Measurements from ENCODE around the gene PKD1. TPM values are rescaled to one million over a fixed set of nuclear protein-coding genes. Genes with fewer than 3 reads are reported as not detected.
A peak's percentile ranks its signal among the peaks of the same experiment; 100 is the strongest.

The PKD1 gene
- total and polyA plus RNA-seq, 2 of the 13 experiments (the other 11 are each of a cell fraction or from before 2014, with no cell fraction given) = 22.1 to 23.0 TPM

DNA sequence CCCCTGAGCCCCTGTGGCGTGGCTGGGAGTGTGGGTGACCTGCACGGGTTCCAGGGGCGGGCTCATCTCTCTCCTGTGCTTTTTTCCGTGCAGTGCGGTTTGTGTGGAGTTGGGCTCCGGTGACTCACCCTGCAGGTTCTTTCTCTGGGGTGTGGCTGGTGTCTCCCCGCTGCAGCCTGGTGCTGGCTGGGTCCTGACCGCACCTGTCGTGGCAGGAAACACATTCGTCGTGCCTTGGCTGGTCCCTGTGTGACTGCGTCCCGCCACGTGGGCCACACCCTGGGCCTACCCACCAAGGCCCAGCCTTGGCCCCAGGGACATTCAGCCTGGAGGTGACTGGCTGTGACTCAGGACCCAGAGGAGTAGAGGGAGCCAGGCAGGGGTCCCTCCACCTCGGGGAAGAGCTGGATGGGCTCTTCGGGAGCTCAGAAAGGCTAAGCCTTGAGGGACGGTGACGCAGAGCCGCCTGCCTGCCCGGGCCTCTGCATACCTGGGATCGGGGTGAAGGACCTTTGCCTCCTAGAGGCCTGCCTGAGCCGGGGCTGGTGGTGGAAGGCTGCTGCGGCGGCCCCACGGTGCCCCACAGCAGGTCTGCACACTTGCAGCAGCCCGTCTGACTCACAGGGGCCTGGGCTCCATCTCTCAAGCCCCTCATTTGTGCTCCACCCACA is 27.6 kb upstream of the PKD1 start (continued):
- TF ChIP-seq MTF2 (CRISPR knock-in tag; IDR thresholded peaks at IDR 0.05; ENCODE audit: borderline replicate concordance) (peak; percentile 50; the same call in 1 of the 2 replicates), POLR2G (IDR thresholded peaks at IDR 0.05; ENCODE audit: low read depth, low read length) (no peak), HOXA5 (CRISPR knock-in tag; IDR thresholded peaks at IDR 0.05) (no peak), DR1 (CRISPR knock-in tag; IDR thresholded peaks at IDR 0.05) (no peak; the same call in 1 of the 2 replicates), ZNF207 (IDR thresholded peaks at IDR 0.05; ENCODE audit: borderline replicate concordance) (no peak), KLF13 (CRISPR knock-in tag; IDR thresholded peaks at IDR 0.05) (no peak), ZSCAN21 (CRISPR knock-in tag; IDR thresholded peaks at IDR 0.05; ENCODE audit: borderline replicate concordance) (0 out of 2 replicates have a peak, but pooled peaks have one; percentile 4), HNRNPLL (IDR thresholded peaks at IDR 0.05; ENCODE audit: low read depth, low read length, poor library complexity, severe bottlenecking) (peak; percentile 28), MTA1 (CRISPR knock-in tag; IDR thresholded peaks at IDR 0.05; ENCODE audit: borderline replicate concordance) (peak; percentile 52; the same call in 1 of the 2 replicates), HDAC2 (CRISPR knock-in tag; IDR thresholded peaks at IDR 0.05) (peak; percentile 40; the same call in 1 of the 2 replicates), HDAC1 (CRISPR knock-in tag; IDR thresholded peaks at IDR 0.05) (peak; percentile 59), ONECUT2 (CRISPR knock-in tag; IDR thresholded peaks at IDR 0.05) (no peak), ZNF678 (CRISPR knock-in tag; IDR thresholded peaks at IDR 0.05) (0 out of 2 replicates have a peak, but pooled peaks have one; percentile 39), ERF (CRISPR knock-in tag; IDR thresholded peaks at IDR 0.05) (peak; percentile 52; the same call in 1 of the 2 replicates), PITX1 (CRISPR knock-in tag; IDR thresholded peaks at IDR 0.05) (peak; percentile 19; the same call in 1 of the 2 replicates), SATB2 (CRISPR knock-in tag; IDR thresholded peaks at IDR 0.05) (no peak)
- TF ChIP-seq, protein P1, sequence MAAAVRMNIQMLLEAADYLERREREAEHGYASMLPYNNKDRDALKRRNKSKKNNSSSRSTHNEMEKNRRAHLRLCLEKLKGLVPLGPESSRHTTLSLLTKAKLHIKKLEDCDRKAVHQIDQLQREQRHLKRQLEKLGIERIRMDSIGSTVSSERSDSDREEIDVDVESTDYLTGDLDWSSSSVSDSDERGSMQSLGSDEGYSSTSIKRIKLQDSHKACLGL (CRISPR knock-in tag; IDR thresholded peaks at IDR 0.05) = peak; percentile 62; the same call in 1 of the 2 replicates
- TF ChIP-seq, protein P2, sequence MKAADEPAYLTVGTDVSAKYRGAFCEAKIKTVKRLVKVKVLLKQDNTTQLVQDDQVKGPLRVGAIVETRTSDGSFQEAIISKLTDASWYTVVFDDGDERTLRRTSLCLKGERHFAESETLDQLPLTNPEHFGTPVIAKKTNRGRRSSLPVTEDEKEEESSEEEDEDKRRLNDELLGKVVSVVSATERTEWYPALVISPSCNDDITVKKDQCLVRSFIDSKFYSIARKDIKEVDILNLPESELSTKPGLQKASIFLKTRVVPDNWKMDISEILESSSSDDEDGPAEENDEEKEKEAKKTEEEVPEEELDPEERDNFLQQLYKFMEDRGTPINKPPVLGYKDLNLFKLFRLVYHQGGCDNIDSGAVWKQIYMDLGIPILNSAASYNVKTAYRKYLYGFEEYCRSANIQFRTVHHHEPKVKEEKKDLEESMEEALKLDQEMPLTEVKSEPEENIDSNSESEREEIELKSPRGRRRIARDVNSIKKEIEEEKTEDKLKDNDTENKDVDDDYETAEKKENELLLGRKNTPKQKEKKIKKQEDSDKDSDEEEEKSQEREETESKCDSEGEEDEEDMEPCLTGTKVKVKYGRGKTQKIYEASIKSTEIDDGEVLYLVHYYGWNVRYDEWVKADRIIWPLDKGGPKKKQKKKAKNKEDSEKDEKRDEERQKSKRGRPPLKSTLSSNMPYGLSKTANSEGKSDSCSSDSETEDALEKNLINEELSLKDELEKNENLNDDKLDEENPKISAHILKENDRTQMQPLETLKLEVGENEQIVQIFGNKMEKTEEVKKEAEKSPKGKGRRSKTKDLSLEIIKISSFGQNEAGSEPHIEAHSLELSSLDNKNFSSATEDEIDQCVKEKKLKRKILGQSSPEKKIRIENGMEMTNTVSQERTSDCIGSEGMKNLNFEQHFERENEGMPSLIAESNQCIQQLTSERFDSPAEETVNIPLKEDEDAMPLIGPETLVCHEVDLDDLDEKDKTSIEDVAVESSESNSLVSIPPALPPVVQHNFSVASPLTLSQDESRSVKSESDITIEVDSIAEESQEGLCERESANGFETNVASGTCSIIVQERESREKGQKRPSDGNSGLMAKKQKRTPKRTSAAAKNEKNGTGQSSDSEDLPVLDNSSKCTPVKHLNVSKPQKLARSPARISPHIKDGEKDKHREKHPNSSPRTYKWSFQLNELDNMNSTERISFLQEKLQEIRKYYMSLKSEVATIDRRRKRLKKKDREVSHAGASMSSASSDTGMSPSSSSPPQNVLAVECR (CRISPR knock-in tag; IDR thresholded peaks at IDR 0.05; ENCODE audit: borderline replicate concordance) = peak; percentile 68
- TF ChIP-seq, protein P3, sequence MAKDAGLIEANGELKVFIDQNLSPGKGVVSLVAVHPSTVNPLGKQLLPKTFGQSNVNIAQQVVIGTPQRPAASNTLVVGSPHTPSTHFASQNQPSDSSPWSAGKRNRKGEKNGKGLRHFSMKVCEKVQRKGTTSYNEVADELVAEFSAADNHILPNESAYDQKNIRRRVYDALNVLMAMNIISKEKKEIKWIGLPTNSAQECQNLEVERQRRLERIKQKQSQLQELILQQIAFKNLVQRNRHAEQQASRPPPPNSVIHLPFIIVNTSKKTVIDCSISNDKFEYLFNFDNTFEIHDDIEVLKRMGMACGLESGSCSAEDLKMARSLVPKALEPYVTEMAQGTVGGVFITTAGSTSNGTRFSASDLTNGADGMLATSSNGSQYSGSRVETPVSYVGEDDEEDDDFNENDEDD (CRISPR knock-in tag; IDR thresholded peaks at IDR 0.05; ENCODE audit: borderline replicate concordance) = peak; percentile 68; the same call in 1 of the 2 replicates
- TF ChIP-seq, protein P4, sequence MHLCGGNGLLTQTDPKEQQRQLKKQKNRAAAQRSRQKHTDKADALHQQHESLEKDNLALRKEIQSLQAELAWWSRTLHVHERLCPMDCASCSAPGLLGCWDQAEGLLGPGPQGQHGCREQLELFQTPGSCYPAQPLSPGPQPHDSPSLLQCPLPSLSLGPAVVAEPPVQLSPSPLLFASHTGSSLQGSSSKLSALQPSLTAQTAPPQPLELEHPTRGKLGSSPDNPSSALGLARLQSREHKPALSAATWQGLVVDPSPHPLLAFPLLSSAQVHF (CRISPR knock-in tag; IDR thresholded peaks at IDR 0.05) = no peak
- TF ChIP-seq, protein P5, sequence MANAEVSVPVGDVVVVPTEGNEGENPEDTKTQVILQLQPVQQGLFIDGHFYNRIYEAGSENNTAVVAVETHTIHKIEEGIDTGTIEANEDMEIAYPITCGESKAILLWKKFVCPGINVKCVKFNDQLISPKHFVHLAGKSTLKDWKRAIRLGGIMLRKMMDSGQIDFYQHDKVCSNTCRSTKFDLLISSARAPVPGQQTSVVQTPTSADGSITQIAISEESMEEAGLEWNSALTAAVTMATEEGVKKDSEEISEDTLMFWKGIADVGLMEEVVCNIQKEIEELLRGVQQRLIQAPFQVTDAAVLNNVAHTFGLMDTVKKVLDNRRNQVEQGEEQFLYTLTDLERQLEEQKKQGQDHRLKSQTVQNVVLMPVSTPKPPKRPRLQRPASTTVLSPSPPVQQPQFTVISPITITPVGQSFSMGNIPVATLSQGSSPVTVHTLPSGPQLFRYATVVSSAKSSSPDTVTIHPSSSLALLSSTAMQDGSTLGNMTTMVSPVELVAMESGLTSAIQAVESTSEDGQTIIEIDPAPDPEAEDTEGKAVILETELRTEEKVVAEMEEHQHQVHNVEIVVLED (CRISPR knock-in tag; IDR thresholded peaks at IDR 0.05; ENCODE audit: borderline replicate concordance) = no peak
